NCI-H69 (cell line): ENCODE data around the gene TSC2.

Source experiments
- DNase-seq: peaks from one replicate; lab custom pipeline; 2025; lab: John Stamatoyannopoulos, UW

Gene TSC2

GRCh38 chr16:2043667-2044451, 3.9 kb upstream of the TSC2 start:
- peak; percentile 37 for DNase-seq

- DNase-seq, result no peak
Observed at GRCh38 chr16:2044541-2044940, 3.2 kb upstream of the TSC2 start.

GRCh38 chr16:2045965-2046892, 1.6 kb upstream of the TSC2 start:
- DNase-seq, result no peak

GRCh38 chr16:2046893-2047329, 874 bp upstream of the TSC2 start:
- DNase-seq, result peak; percentile 82

- peak; percentile 64 for DNase-seq
Observed at GRCh38 chr16:2048116-2048543, 345 bp downstream of the TSC2 start.

GRCh38 chr16:2053211-2053610, 5.4 kb downstream of the TSC2 start:
- no peak for DNase-seq

- no peak for DNase-seq
Observed at GRCh38 chr16:2053897-2054296, 6.1 kb downstream of the TSC2 start.

GRCh38 chr16:2054543-2055245, 6.9 kb downstream of the TSC2 start:
- peak; percentile 97 for DNase-seq

GRCh38 chr16:2056077-2056476, 8.3 kb downstream of the TSC2 start:
- no peak for DNase-seq

- DNase-seq, result peak; percentile 50
Observed at GRCh38 chr16:2056681-2057407, 9.1 kb downstream of the TSC2 start.

GRCh38 chr16:2057438-2057837, 9.7 kb downstream of the TSC2 start:
- DNase-seq, result no peak

GRCh38 chr16:2058420-2058819, 10.6 kb downstream of the TSC2 start:
- no peak for DNase-seq

GRCh38 chr16:2058872-2059271, 11.1 kb downstream of the TSC2 start:
- DNase-seq, result no peak

- no peak for DNase-seq
Observed at GRCh38 chr16:2060346-2060745, 12.6 kb downstream of the TSC2 start.

- DNase-seq, result no peak
Observed at GRCh38 chr16:2061023-2061422, 13.2 kb downstream of the TSC2 start.

GRCh38 chr16:2061526-2061925, 13.7 kb downstream of the TSC2 start:
- no peak for DNase-seq

GRCh38 chr16:2062801-2063200, 15.0 kb downstream of the TSC2 start:
- DNase-seq, result no peak

GRCh38 chr16:2063861-2064260, 16.1 kb downstream of the TSC2 start:
- no peak for DNase-seq

GRCh38 chr16:2064368-2064945, 16.7 kb downstream of the TSC2 start:
- DNase-seq, result no peak

- no peak for DNase-seq
Observed at GRCh38 chr16:2066139-2066538, 18.4 kb downstream of the TSC2 start.
